HG03139 (cell line): ENCODE results near the gene STXBP2.
"Not testable (repeated sequence)": the region's sequence is repeated elsewhere in the genome, so short reads cannot be mapped to it uniquely, and the experiment has no call there.

Experiments used
- ATAC-seq: cut with Tn5 transposase; IDR thresholded peaks from one replicate; pipeline ENCODE4 v1.9.1; 2021; ENCODE audit not compliant: unreplicated experiment

The STXBP2 gene

DNA sequence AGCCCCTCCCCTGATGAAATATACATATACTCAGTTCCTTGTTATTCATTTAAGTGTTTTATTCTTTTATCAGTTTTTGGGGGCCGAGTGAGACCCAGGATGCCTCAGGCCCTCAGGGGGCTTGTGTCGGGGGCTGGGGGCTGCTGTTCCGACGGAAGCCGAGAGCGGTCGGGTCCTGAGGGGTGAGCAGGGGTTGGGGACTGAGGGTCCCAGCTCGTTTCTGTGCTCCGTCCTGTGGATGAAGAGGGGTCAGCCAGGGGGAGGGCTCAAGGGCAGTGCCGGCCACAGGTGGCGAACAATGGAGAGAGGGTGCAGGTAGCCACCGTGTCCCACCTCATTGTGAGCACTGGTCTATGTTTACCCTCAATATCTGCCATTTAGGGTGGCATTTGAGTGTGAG, 5.3 kb upstream of the STXBP2 start:
- no peak for ATAC-seq

DNA sequence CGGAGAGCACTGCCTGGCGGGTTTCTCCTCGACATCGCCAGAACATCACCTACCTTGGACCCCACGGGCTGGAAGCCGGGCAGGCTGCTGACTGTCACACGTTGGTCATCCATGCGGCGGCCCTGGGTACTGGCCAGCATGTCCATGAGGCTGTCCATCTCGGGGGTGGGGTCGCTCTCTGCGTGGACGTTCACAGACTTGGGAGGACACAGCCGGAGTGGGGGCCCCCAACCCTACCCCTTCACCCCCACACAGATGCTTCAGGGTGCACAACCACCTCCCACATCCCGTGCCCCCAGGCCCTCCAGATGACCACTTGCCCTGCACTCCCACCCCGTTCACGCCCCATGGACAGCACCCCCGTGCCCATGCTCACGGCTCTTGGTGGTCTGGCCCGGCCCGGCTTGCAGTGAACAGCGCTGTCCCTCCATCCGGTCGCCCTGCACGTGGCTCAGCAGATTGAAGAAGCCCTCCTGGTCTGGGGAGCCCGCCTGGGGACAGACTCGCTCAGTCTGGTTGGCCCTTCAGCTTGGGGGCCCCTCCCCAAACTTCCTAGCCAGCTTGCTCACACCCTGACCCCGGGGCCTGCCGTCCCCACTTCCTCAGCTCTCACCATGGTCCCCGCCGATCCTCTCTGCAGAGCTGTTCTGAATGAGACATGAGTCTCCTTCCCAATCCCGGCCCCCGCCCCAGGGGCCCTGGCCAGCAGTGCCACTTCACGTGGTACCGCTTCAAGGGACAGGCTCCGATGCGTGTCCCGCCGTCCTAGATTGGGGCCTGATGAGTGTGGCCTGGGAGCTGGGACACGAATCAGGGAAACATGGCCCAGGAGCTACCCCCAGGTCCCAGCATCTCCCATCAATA, 4.3 kb upstream of the STXBP2 start:
- ATAC-seq = no peak

DNA sequence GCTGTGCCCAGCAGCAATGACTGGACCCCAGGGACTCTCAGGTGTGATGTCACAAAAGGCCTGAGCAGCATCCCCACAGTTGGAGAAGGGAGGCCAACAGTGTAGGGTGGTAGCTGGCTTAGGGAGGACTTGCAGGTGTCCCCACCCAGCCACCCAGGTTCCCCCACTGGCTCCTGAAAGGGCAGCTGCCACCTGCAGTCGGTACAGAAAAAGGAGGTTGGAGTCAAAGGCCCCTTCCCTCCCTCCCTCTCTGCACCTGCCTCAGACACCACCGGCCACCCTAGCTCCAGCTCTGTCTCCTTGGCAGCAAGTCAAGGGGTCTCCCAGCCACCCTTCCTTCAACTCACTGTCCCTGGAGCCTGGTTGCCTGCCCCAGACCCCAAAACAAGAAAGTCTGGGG, 3.2 kb upstream of the STXBP2 start, which contains the start of gene PCP2:
Gene PCP2 (minus strand): TSS at position 22 of the 400 bp plus-strand sequence. CDS start 262 bp downstream, outside the sequence.
- ATAC-seq = no peak

DNA sequence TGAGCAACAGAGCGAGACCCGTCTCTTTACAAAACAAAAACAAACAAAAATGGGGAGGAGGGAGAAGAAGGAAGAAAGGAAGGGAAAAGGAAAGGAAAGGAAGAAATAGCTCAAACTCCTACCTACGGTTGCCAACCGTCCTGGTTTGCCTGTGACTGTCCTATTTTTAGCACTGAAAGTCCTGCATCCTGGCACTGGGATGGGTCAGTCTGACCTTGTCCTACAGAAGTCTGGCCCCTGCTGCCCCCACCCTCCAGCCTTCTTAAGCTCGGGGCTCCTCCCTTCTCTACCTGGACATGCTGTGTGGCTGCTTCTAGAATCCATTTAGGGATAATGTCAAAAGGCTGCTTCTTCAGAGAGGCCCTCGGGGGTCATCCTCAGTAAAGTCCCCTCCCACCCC, 1.2 kb upstream of the STXBP2 start:
- ATAC-seq = no peak

DNA sequence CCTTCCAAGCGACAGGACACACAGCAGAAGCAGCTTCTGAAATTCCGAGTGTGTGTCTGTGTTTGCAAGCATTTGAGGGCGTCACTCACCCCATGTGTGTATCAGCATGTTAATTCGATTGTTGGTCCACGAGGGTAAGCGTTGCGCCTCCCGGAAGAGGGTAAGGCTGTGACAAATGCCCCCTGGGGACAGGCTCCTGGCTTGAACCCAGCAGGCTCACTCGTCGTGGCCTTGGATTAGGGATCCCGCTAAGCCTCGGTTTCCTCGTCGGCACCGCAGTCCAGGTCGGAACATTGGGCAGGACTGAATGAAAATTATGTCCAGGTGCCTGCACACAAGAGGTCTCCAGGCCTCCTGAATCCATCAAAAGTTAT, 606 bp upstream of the STXBP2 start:
- no peak for ATAC-seq

DNA sequence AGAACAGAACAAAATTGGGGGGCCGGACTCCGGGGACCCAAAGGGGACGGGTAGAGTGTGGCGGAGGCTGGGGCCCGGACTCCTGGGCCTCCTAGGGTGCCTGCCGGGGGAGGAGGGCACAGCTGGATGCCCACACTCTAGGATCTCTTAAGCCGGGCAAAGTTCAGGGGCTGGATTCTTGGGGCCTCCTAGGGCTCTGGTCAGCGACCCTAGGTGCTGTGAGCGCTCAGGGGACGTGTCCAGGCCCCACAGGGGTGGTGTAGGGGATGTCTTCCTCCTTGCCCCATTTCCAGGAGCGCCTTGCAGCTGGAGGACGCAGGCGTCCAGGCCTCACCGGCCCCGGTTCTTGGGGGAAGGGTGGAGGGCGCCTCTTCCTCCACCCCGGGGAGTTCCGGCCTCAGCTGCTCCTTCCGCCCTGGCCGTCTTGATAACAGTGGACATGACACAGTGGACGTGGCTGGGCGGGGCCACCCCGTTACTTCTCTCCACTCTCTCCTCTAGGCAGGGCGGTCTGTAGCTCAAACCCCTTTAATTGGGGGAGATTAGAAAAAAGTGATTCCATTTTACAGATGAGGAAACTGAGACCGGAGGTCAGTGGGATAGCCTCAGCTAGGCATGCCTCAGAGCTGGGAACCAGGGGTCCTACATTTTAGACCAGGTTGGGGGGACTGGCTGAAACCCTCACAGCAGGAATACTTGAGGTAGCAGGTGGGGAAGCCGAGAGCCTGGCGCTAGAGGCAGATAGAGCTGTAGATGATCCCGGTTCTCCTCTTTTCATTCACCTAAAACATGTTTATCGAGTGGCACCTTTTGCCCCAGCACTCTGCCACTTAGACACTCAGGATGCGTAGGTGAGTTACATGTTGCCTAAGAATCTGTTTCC, 705 bp downstream of the STXBP2 start:
- ATAC-seq = peak; percentile 11

DNA sequence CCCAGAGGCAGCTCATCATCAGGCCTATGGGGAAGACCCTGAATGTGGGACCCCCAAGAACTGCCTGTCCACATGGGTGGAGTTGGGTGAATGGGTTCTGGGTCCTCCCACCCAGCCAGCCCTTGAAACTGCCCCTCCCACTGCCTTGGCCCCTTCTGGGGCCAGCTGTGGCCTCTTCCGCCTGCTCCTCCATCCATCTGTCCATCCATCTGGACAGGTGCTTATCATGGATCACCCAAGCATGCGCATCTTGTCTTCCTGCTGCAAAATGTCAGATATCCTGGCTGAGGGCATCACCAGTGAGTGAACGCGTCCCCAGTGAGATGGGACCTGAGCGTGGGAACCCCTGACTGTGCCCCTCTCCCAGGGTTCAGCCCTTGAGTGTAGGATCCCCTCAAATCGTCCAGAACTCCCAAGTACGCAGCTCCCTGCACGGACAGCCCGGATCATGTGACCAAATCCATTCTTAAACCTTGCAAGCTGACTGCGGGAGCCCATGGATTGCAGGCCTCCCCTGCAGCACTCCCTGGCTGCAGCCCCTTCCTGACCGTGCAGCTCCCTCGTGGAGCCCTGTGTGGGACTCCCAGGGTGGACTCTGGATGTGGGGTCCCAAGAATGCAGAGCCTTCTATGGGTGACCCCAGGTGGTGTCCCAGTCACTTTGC, 2.0 kb downstream of the STXBP2 start:
- no peak for ATAC-seq

DNA sequence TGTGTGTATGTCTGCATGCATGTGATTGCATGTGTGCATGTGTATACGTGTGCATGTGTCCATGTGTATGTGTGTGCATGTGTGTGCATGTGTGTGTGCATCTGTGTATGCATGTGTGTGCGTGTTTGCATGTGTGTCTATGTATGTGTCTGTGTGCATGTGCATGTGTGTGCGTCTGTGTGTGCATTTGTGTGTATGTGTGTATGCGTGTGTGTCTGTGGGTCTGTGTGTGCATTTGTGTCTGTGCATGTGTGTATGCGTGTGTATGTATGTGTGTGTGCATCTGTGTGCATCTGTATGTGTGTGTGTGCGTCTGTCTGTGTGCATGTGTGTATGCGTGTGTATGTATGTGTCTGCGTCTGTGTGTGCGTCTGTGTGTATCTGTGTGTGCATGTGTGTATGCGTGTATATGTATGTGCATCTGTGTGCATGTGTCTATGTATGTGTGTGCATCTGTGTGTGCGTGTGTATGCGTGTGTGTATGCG, 3.0 kb downstream of the STXBP2 start:
- ATAC-seq = no peak

DNA sequence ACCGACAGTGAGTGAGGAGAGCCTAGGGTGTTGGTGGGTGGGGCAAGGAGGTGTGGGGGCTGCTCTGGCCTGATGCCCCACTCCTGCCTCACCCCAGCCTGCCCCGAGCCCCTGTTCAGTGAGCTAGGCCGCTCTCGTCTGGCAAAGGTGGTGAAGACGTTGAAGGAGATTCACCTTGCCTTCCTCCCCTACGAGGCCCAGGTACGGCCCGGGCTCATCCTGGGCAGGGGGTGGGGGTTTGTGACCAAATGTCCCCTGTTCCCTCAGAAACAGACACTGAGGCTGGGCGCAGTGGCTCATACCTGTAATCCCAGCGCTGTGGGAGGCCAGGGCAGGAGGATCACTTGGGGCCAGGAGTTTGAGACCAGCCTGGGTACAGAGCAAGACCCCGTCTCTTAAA, 3.9 kb downstream of the STXBP2 start:
- no peak for ATAC-seq

DNA sequence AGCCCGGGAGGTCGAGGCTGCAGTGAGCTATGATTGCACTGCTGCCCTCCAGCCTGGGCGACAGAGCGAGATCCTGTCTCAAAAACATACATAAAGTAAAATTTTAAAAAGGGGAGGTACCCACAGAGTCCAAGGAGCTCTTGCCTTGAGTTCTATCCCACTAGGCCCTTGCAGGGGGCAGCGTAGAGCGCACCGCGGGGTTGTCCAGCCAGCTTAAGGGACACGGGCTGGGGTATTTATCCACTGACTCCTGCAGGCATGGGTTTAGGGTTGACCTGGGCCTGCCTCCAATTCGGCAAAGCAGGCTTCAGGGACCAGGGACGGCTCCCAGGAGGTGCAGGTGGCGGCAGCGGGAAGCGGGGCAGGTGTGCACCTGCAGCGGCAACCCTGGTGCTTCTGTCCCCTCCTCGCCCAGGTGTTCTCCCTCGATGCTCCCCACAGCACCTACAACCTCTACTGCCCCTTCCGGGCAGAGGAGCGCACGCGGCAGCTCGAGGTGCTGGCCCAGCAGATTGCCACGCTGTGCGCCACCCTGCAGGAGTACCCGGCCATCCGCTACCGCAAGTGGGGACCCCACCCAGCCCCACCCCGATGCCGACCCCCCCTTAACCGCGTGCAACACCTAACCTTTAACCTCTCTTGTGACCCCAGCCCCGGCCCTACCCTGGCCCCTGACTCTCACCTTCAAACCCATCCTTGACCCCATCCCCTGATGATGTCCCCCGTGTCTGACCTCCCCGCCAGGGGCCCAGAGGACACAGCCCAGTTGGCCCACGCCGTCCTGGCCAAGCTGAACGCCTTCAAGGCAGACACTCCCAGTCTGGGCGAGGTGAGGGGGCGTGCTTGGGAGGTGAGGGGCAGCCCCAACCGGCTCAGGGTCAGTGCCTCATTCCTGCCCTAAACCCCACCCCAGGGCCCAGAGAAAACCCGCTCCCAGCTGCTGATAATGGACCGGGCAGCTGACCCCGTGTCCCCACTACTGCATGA, 4.7 kb downstream of the STXBP2 start:
- ATAC-seq = no peak

DNA sequence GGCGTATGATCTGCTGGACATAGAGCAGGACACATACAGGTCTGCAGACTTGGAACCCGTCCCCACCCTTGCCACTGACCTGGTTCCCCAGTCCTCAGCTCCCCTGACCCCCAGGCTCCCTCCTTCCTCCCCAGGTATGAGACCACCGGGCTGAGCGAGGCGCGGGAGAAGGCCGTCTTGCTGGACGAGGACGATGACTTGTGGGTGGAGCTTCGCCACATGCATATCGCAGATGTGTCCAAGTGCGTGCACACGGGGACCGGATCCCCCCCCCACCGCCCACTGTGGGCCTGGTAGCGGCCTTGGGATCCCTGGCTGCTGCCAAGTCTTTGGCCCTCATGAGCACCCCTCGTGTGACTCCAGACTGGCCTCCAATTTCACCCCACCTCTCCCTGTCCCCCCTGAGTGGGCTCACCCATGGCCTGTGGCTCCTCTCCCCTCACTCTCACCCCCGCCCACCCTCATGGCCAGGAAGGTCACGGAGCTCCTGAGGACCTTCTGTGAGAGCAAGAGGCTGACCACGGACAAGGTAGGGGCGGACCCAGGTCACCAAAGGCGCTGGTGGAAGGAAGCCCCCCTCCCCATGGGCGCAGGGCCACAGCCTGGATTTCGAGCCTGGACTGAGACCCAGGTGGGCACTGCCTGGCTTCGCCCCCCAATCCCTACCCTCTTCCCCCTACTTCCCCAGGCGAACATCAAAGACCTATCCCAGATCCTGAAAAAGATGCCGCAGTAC, 5.6 kb downstream of the STXBP2 start:
- no peak for ATAC-seq

DNA sequence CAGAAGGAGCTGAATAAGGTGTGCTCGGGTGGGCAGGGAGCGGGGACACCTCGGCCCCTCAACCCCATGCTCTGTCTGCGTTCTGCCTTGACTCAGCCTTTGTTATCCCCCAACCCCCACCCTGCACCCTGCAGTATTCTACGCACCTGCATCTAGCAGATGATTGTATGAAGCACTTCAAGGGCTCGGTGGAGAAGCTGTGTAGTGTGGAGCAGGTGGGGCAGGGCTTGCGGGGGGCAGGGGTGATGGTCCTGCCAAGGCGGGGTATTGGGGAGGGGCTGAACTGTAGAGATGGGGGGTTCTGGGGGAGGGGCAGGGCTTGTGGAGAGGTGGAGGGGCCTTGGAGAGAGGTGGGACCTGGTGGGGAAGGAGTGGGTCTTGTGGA, 6.1 kb downstream of the STXBP2 start:
- no peak for ATAC-seq

DNA sequence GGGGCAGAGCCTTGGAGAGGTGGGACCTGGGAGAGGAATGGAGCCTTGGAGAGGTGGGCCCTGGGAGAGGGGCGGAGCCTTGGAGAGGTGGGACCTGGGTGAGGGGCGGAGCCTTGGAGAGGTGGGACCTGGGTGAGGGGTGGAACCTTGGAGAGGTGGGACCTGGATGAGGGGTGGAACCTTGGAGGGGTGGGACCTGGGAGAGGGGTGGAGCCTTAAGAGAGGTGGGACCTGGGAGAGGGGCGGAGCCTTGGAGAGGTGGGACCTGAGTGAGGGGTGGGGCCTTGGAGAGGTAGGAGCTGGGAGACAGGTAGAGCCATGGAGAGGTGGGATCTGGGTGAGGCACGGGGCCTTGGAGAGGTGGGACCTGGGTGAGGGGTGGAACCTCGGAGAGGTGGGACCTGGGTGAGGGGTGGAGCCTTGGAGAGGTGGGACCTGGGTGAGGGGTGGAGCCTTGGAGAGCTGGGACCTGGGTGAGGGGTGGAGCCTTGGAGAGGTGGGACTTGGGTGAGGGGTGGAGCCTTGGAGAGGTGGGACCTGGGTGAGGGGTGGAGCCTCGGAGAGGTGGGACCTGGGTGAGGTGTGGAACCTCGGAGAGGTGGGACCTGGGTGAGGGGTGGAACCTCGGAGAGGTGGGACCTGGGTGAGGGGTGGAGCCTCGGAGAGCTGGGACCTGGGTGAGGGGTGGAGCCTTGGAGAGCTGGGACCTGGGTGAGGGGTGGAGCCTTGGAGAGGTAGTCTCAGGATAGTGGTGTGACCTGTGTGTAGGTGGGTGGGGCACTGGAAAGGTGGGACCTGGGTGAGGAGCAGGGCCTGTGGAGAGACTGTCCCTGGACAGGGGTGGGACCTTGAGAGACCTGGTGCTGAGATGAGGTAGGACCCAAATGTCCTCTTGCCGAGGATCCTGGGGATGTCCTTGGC, 7.0 kb downstream of the STXBP2 start:
- not testable (repeated sequence) for ATAC-seq

DNA sequence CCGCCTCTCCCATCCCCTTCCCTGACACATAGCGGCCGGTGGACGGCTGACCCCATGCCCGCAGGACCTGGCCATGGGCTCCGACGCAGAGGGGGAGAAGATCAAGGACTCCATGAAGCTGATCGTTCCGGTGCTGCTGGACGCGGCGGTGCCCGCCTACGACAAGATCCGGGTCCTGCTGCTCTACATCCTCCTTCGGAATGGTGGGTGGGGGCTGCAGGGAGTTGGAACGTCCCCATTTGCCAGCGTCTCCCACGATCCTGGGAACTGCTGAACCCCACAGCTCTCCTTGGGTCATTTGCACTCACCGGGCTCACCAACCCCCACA, 7.6 kb downstream of the STXBP2 start:
- ATAC-seq = no peak

DNA sequence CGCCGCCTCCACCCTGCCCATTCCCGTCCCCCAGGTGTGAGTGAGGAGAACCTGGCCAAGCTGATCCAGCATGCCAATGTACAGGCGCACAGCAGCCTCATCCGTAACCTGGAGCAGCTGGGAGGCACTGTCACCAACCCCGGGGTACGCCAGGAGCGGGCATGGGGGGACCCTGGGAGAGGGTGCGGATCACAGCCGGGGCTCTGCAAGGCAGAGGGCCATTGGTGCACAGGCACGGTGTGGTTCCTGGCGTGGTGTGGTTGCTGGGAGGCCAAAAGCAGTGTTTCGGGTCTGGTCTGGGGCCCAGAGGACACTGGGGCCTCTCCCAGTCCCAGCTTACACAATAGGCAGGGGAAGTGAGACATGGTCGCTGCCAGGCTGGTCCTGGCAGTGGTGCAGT, 8.3 kb downstream of the STXBP2 start:
- no peak for ATAC-seq

DNA sequence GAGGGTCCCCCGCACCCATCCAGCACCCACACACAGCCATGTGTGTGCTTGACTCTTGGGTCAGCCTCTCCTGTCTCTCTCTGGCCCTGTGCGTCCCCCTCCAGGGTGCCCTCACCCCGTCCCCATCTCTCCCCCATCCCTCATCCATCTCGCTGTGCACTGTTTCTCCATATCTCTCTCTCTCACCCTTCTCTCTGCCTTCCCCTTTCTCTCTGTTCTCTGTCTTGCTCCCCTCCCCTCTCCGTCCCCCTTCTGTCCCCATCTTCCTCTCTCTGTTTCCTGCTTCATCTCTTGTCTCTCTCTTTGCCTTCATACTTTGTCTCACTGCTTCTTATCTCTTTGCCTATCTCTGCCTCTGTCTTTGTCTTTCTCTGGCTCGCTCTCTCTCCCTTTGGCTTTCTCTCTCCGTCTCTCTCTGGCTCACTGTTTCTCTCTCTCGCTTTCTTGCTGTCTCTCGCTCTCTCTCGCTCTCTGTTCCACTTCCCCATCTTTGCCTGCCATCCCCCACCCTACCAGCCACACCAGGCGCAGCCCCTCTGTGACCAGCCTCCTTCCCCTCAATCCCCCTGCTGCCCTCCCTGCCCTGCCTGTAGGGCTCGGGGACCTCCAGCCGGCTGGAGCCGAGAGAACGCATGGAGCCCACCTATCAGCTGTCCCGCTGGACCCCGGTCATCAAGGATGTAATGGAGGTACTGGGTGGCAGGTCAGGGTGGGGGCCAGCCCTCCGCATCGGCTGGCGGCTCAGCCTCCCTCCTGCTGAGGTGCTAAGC, 8.9 kb downstream of the STXBP2 start:
- no peak for ATAC-seq

DNA sequence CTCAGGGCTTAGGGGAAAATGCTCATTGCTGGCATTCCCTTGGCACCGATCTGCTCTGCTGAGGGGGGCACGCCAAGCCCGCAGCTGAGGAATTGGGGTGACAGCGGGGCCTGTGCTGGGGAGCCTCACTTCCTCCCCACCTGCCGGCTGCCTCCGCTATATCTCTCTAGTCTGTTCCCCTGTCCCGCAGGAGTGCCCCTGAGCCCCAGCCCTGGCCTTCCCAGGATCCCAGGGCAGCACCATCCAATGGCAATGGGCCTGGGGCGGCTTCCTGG, 9.5 kb downstream of the STXBP2 start:
- no peak for ATAC-seq

DNA sequence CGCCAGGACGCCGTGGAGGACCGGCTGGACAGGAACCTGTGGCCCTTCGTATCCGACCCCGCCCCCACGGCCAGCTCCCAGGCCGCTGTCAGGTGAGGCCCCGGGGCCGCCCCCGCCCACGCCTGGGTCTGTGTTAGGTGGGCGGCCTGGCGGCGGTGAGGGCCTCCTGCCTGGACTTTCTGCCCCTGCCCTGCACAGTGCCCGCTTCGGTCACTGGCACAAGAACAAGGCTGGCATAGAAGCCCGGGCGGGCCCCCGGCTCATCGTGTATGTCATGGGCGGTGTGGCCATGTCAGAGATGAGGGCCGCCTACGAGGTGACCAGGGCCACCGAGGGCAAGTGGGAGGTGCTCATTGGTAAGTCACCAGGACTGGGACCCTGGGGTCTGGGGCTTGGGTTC, 10.2 kb downstream of the STXBP2 start:
- ATAC-seq = no peak
